K562 (cell line): Measurements from ENCODE around the gene C1orf167. TPM values are rescaled to one million over a fixed set of nuclear protein-coding genes. Genes with fewer than 3 reads are reported as not detected.
A peak's percentile ranks its signal among the peaks of the same experiment; 100 is the strongest.

Experiments used
- CHD1 ChIP-seq: fragments of 200-600 bp; sonication (generic); IDR thresholded peaks from one replicate; pipeline ENCODE4 v1.6.1; 2012; ENCODE audit warnings: mild to moderate bottlenecking, moderate library complexity, low read length, inconsistent platforms
- ERF ChIP-seq: fragments of 450-650 bp; formaldehyde crosslinking; IDR thresholded peaks from 2 replicates; pipeline ENCODE4 v1.4.0; 2020; ENCODE audit warnings: mild to moderate bottlenecking, mixed read lengths
- GABPB1 ChIP-seq: sonication (generic); formaldehyde crosslinking; IDR thresholded peaks from 2 replicates; pipeline ENCODE4 v1.8.0; 2022; ENCODE audit warnings: mild to moderate bottlenecking, missing genetic modification reagents
- HCFC1 ChIP-seq: IDR thresholded peaks from 2 replicates; pipeline ENCODE4 v1.6.1; 2012; ENCODE audit warnings: low read depth, low read length, improper control_type of control experiment
- RB1 ChIP-seq: fragments of 450-650 bp; IDR thresholded peaks from 2 replicates; pipeline ENCODE4 v1.6.1; 2017; ENCODE audit warnings: low read depth, mild to moderate bottlenecking
- RNF219 ChIP-seq: fragments of 250-450 bp; sonication (Bioruptor Pico); IDR thresholded peaks from 2 replicates; pipeline ENCODE4 v1.5.0; 2022; ENCODE audit warnings: mild to moderate bottlenecking
- TAF1 ChIP-seq: IDR thresholded peaks from 2 replicates; pipeline ENCODE4 v1.6.1; 2011; ENCODE audit warnings: mild to moderate bottlenecking, low read length, moderate library complexity; ENCODE audit not compliant: insufficient read depth, control insufficient read depth, severe bottlenecking; ENCODE audit errors: extremely low read depth
- ZNF217 ChIP-seq: sonication (generic); formaldehyde crosslinking; IDR thresholded peaks from 2 replicates; pipeline ENCODE4 v1.8.0; 2022; ENCODE audit warnings: mild to moderate bottlenecking, missing genetic modification reagents
- polyA plus RNA-seq, 8 experiments: library from polyadenylated mRNA; depleted of rRNA in 4 of 8; stranded (reverse) in 5 of 8; unstranded in 3 of 8; fragments of >200 nt; fragmentation: Nextera tagmentation in 2 of 8; fragmentation: Illumina TruSeq in 1 of 8; extraction: Ambion mirVana in 2 of 8; extraction: Trizol in 1 of 8; gene quantifications; 2 replicates each; pipeline versions ENCODE4 v1.2.1 to v1.2.3, GENCODE V29; 2011 to 2014; ENCODE audit warnings: inconsistent platforms in 1 of 8, missing spikeins in 1 of 8
- total RNA-seq, 7 experiments: library from RNA; depleted of rRNA in 6 of 7; stranded (reverse); fragments of >200 nt in 6 of 7; fragmentation: Illumina TruSeq in 2 of 7; extraction: Trizol in 2 of 7; gene quantifications; 2 replicates each; pipeline versions ENCODE4 v1.2.1 to v1.2.3, GENCODE V29; 2011 to 2021; ENCODE audit warnings: low replicate concordance in 1 of 7
- TF ChIP-seq, protein P1 (sequence below): fragments of 450-650 bp; IDR thresholded peaks from 2 replicates; pipeline ENCODE4 v1.6.1; 2016; ENCODE audit warnings: low read depth
- TF ChIP-seq, protein P2 (sequence below): fragments of 450-650 bp; IDR thresholded peaks from 2 replicates; pipeline ENCODE4 v1.6.1; 2017; ENCODE audit warnings: mild to moderate bottlenecking, moderate library complexity
- TF ChIP-seq, protein P3 (sequence below), 2 experiments: fragments of 450-650 bp; IDR thresholded peaks; 2 replicates each; pipeline ENCODE4 v1.6.1; 2016

Gene C1orf167
- total and polyA plus RNA-seq, 9 of the 15 experiments (the other 6 are each of a cell fraction or from before 2014, with no cell fraction given) = 0.22 to 0.86 (median 0.31) TPM; not detected in 2

GRCh38 chr1:11838349-11839272 is 76.6 kb downstream of the C1orf167 start (continued):
- TF ChIP-seq, protein P1, sequence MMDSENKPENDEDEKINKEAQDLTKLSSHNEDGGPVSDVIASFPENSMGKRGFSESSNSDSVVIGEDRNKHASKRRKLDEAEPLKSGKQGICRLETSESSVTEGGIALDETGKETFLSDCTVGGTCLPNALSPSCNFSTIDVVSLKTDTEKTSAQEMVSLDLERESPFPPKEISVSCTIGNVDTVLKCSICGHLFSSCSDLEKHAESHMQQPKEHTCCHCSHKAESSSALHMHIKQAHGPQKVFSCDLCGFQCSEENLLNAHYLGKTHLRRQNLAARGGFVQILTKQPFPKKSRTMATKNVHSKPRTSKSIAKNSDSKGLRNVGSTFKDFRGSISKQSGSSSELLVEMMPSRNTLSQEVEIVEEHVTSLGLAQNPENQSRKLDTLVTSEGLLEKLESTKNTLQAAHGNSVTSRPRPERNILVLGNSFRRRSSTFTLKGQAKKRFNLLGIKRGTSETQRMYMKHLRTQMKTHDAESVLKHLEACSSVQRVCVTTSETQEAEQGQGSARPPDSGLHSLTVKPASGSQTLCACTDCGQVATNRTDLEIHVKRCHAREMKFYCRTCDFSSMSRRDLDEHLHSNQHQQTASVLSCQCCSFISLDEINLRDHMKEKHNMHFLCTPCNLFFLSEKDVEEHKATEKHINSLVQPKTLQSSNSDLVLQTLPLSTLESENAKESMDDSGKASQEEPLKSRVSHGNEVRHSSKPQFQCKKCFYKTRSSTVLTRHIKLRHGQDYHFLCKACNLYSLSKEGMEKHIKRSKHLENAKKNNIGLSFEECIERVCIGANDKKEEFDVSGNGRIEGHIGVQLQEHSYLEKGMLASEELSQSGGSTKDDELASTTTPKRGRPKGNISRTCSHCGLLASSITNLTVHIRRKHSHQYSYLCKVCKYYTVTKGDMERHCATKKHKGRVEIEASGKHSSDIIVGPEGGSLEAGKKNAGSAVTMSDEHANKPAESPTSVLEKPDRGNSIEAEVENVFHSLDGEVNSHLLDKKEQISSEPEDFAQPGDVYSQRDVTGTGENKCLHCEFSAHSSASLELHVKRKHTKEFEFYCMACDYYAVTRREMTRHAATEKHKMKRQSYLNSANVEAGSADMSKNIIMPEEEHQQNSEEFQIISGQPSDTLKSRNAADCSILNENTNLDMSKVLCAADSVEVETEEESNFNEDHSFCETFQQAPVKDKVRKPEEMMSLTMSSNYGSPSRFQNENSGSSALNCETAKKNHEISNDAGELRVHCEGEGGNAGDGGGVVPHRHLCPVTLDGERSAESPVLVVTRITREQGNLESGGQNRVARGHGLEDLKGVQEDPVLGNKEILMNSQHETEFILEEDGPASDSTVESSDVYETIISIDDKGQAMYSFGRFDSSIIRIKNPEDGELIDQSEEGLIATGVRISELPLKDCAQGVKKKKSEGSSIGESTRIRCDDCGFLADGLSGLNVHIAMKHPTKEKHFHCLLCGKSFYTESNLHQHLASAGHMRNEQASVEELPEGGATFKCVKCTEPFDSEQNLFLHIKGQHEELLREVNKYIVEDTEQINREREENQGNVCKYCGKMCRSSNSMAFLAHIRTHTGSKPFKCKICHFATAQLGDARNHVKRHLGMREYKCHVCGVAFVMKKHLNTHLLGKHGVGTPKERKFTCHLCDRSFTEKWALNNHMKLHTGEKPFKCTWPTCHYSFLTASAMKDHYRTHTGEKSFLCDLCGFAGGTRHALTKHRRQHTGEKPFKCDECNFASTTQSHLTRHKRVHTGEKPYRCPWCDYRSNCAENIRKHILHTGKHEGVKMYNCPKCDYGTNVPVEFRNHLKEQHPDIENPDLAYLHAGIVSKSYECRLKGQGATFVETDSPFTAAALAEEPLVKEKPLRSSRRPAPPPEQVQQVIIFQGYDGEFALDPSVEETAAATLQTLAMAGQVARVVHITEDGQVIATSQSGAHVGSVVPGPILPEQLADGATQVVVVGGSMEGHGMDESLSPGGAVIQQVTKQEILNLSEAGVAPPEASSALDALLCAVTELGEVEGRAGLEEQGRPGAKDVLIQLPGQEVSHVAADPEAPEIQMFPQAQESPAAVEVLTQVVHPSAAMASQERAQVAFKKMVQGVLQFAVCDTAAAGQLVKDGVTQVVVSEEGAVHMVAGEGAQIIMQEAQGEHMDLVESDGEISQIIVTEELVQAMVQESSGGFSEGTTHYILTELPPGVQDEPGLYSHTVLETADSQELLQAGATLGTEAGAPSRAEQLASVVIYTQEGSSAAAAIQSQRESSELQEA = peak; percentile 76
- no peak for TF ChIP-seq ERF (CRISPR knock-in tag)
- TF ChIP-seq HCFC1 = no peak
- peak; percentile 55; the same call in 1 of the 2 replicates for TF ChIP-seq GABPB1 (CRISPR knock-in tag)
- TF ChIP-seq, protein P2, sequence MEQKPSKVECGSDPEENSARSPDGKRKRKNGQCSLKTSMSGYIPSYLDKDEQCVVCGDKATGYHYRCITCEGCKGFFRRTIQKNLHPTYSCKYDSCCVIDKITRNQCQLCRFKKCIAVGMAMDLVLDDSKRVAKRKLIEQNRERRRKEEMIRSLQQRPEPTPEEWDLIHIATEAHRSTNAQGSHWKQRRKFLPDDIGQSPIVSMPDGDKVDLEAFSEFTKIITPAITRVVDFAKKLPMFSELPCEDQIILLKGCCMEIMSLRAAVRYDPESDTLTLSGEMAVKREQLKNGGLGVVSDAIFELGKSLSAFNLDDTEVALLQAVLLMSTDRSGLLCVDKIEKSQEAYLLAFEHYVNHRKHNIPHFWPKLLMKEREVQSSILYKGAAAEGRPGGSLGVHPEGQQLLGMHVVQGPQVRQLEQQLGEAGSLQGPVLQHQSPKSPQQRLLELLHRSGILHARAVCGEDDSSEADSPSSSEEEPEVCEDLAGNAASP = no peak
- no peak for TF ChIP-seq RNF219 (CRISPR knock-in tag)
- TF ChIP-seq, protein P3, sequence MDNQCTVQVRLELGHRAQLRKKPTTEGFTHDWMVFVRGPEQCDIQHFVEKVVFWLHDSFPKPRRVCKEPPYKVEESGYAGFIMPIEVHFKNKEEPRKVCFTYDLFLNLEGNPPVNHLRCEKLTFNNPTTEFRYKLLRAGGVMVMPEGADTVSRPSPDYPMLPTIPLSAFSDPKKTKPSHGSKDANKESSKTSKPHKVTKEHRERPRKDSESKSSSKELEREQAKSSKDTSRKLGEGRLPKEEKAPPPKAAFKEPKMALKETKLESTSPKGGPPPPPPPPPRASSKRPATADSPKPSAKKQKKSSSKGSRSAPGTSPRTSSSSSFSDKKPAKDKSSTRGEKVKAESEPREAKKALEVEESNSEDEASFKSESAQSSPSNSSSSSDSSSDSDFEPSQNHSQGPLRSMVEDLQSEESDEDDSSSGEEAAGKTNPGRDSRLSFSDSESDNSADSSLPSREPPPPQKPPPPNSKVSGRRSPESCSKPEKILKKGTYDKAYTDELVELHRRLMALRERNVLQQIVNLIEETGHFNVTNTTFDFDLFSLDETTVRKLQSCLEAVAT (IDR thresholded peaks at IDR 0.05) = peak in 1 of 2 experiments; percentile 89; a peak in 2 of 4 replicates
- peak; percentile 72; the same call in 1 of the 2 replicates for TF ChIP-seq RB1
- TF ChIP-seq CHD1 = no peak
- no peak for TF ChIP-seq ZNF217 (CRISPR knock-in tag)
- no peak for TF ChIP-seq TAF1
